Ovary (tissue), 9 donors: ENCODE measurements around the gene CST3. TPM values are rescaled to one million over a fixed set of nuclear protein-coding genes. Genes with fewer than 3 reads are reported as not detected.

ENCODE experiments used
- DNase-seq, 5 donors: peaks; one replicate each; pipeline ENCODE4 v3.0.0-alpha.2; 2019 to 2020
- H3K27ac ChIP-seq, 2 donors: fragments of 200-600 bp; one replicate each; pipeline versions ENCODE4 v1.5.1 to v1.8.0; 2019 to 2022
- H3K27me3 ChIP-seq: fragments of 200-600 bp; one replicate; pipeline ENCODE4 v1.8.0; 2022
- H3K36me3 ChIP-seq: fragments of 200-600 bp; sonication (generic); one replicate; pipeline ENCODE4 v1.5.1; 2019
- H3K4me1 ChIP-seq: one replicate; pipeline ENCODE4 v1.8.1; 2013; ENCODE audit warnings: mild to moderate bottlenecking, moderate library complexity; ENCODE audit not compliant: insufficient read depth
- H3K4me3 ChIP-seq: fragments of 200-600 bp; sonication (generic); one replicate; pipeline ENCODE4 v1.5.1; 2017
- H3K9me3 ChIP-seq, 2 donors: fragments of 200-600 bp in 1 of 2; sonication (generic) in 1 of 2; one replicate each; pipeline versions ENCODE4 v1.5.1 to v1.8.1; 2013 to 2019; ENCODE audit warnings: mild to moderate bottlenecking in 1 of 2, moderate library complexity in 1 of 2
- CTCF ChIP-seq, 3 donors: fragments of 450-650 bp in 2 of 3; fragments of 200-600 bp in 1 of 3; IDR thresholded peaks; one replicate each; pipeline versions ENCODE4 v1.5.1 to v1.8.0; 2016 to 2022; ENCODE audit warnings: antibody characterized with exemption in 3 of 3, mild to moderate bottlenecking in 1 of 3
- EP300 ChIP-seq: sonication (generic); formaldehyde crosslinking; IDR thresholded peaks from one replicate; pipeline ENCODE4 v1.6.1; 2017; ENCODE audit warnings: antibody characterized with exemption
- POLR2A ChIP-seq: fragments of 450-650 bp; IDR thresholded peaks from one replicate; pipeline ENCODE4 v1.6.1; 2017; ENCODE audit warnings: antibody characterized with exemption, mild to moderate bottlenecking, moderate library complexity
- WGBS, 3 donors: extraction: QIAGEN DNeasy Blood & Tissue Kit in 1 of 3; methylation state at CpG; one replicate each; pipeline versions ENCODE4 v1.1.5 to v1.1.7; 2013 to 2017; 5-methylcytosine and 5-hydroxymethylcytosine counted together
- intact Hi-C, 4 donors: fragments of 100-400 bp; cut with DNase I; formaldehyde crosslinking; loops; one replicate each; pipeline versions ENCODE4 v1.11.0 to v1.15.1; 2022 to 2023
- polyA plus RNA-seq, 2 donors: library from polyadenylated mRNA; stranded (reverse); fragments of 200-250 nt in 1 of 2; fragments of 350-450 nt in 1 of 2; fragmentation: Illumina TruSeq in 1 of 2; extraction: RNeasy Lipid Tissue Mini Kit (QIAGEN cat#74804) in 1 of 2; gene quantifications; one replicate each; pipeline ENCODE4 v1.2.3, GENCODE V29; 2013 to 2014
- total RNA-seq, 7 donors: library from RNA; depleted of rRNA in 2 of 7; stranded (reverse); fragments of >200 nt in 2 of 7; fragmentation: NEBNext Ultra II Directional in 3 of 7; extraction: Animal tissue kit (Norgen Biotek cat#: 25700) in 3 of 7; gene quantifications; one replicate each; pipeline versions ENCODE4 v1.1.0 to v1.2.4, GENCODE V29; 2016 to 2023
- donor health status: DM: no; HTN: no; CAD: no; lungs with moderate emphysema.
- donor health status: DM: no; HTN: no; CAD: no.
- donor health status: Bipolar disorder and iron deficiency.
- donor health status: DM: yes; HTN: yes; CAD: no.
- donor health status: DM: no; HTN: no; CAD: no.
- donor health status: DM: yes; HTN: yes; CAD: no.

CST3 gene
- total and polyA plus RNA-seq, 9 donors: 317 to 889 (median 404) TPM

DNA sequence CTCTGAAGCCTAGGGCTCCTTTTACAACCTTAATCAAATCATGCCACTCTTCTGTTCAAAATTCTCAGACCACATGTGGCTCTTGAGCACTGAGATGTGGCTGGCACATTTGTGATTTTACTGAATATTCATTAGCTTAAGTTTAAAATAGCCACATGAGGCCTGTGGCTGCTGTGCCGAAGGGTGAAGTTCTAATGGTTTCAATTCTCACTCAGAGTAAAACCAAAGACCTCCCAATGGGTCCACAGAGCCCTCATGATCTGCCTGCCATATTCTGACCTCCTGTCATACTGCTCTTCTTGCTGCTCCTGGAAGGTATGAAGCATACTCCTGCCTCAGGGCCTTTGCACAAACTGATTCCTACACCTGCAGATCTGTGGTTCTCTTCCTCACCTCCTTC is 7.8 kb upstream of the CST3 start:
- WGBS, 3 donors: 94 to 100% (median 95%) methylated on average over 1 of the region's 1 CpG

DNA sequence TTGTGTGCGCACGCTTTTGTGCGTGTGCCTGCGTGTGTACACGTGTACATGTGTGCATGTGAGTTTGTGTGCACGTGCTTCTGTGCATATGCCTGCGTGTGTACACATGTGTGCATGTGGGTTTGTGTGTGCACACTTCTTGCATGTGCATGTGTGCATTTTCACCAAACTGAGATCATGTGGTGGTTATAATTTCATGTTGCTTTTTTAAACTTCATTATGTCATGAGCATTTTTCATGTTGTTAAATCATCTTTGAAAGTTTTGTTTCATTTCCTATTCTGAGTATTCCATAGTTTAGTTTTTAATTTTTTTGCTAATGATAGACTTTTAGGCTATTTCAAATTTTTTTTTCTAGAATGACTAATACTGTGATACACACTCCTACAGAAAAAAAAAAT is 6.4 kb upstream of the CST3 start:
- no peak overlapping the region for H3K4me3 ChIP-seq
- no peak for TF ChIP-seq POLR2A
- no peak for TF ChIP-seq CTCF (IDR thresholded peaks at IDR 0.05)
- TF ChIP-seq EP300: no peak
- no peak overlapping the region for H3K27ac ChIP-seq
- intact Hi-C loops: no loop called here
- H3K9me3 ChIP-seq: no peaks in the 10 kb centered on the region
- peaks cover 9% of the 10 kb centered on the region for H3K4me1 ChIP-seq
- no peaks in the 10 kb centered on the region for H3K27me3 ChIP-seq
- DNase-seq: no peak
- WGBS, 3 donors: 91 to 96% (median 94%) methylated on average over 7 of the region's 7 CpGs
- H3K36me3 ChIP-seq: no peaks in the 10 kb centered on the region

More for the DNA sequence above, 7.8 kb upstream of the CST3 start:
- no peak for DNase-seq
- no peak overlapping the region for H3K27ac ChIP-seq
- TF ChIP-seq POLR2A (no peak), CTCF (IDR thresholded peaks at IDR 0.05) (no peak), EP300 (no peak)
- intact Hi-C loops: no loop called here
- no peaks in the 10 kb centered on the region for H3K36me3 ChIP-seq
- H3K4me1 ChIP-seq: peaks cover 9% of the 10 kb centered on the region
- no peaks in the 10 kb centered on the region for H3K9me3 ChIP-seq
- H3K4me3 ChIP-seq: no peak overlapping the region
- H3K27me3 ChIP-seq: no peaks in the 10 kb centered on the region

- H3K27ac ChIP-seq: no peak overlapping the region
- no peaks in the 10 kb centered on the region for H3K36me3 ChIP-seq
- H3K4me1 ChIP-seq: peaks cover 9% of the 10 kb centered on the region
- WGBS, 3 donors: 83 to 86% (median 85%) methylated on average over 6 of the region's 6 CpGs
- no peaks in the 10 kb centered on the region for H3K27me3 ChIP-seq
- DNase-seq: no peak
- TF ChIP-seq CTCF (IDR thresholded peaks at IDR 0.05): no peak
- no peak for TF ChIP-seq EP300
- no peak for TF ChIP-seq POLR2A
- no peak overlapping the region for H3K4me3 ChIP-seq
- intact Hi-C loops: no loop called here
- no peaks in the 10 kb centered on the region for H3K9me3 ChIP-seq
Observed at GRCh38 chr20:23643659-23644058, 5.9 kb upstream of the CST3 start.

- H3K36me3 ChIP-seq: no peaks in the 10 kb centered on the region
- peak in 2 of 5 donors; percentile 65 to 71 for DNase-seq
- WGBS, 3 donors: 55 to 63% (median 62%) methylated on average over 12 of the region's 12 CpGs
- no peaks in the 10 kb centered on the region for H3K27me3 ChIP-seq
- H3K27ac ChIP-seq: peak overlapping the region in 1 of 2 donors; percentile 6
- intact Hi-C loops: no loop called here
- peaks cover 9% of the 10 kb centered on the region for H3K4me1 ChIP-seq
- no peak for TF ChIP-seq CTCF (IDR thresholded peaks at IDR 0.05)
- no peak for TF ChIP-seq POLR2A
- TF ChIP-seq EP300: no peak
- H3K4me3 ChIP-seq: no peak overlapping the region
- H3K9me3 ChIP-seq: no peaks in the 10 kb centered on the region
Observed at GRCh38 chr20:23641936-23642751, 4.4 kb upstream of the CST3 start.
